Measurements from ENCODE around the gene SLC9A8.

GRCh38 chr20:49795135-49795424 lies 17.5 kb upstream of the SLC9A8 start:
- TF ChIP-seq CTCF (tag by site-specific recombination; IDR thresholded peaks at IDR 0.05) (no peak), ZNF140 (tag by site-specific recombination; IDR thresholded peaks at IDR 0.05) (no peak)

Measured in HEK293 (cell line).